HCT116 (cell line): Measurements from ENCODE around the gene EMP2. TPM values are rescaled to one million over a fixed set of nuclear protein-coding genes. Genes with fewer than 3 reads are reported as not detected.

Experiments
- ATAC-seq: fragments of 200-7000 bp; cut with Tn5 transposase; 2 replicates; pipeline ENCODE4 v1.9.1; 2020; ENCODE audit warnings: mild to moderate bottlenecking, moderate library complexity
- BruUV-seq: library from RNA; stranded (reverse); fragments of 400-500 nt; replicated peaks from 2 replicates; lab custom pipeline; 2021; lab: Mats Ljungman, UMichigan
- CTCF ChIA-PET: fragments of 300-600 bp; sonication (Branson Sonifier 250); formaldehyde crosslinking; loops from one replicate; lab custom pipeline; 2021; ENCODE audit warnings: antibody characterized with exemption; lab: Charles Lee
- POLR2A ChIA-PET: fragments of 300-600, 350-600 bp; sonication (Branson Sonifier 250); formaldehyde crosslinking; loops from one replicate; lab custom pipeline; 2021; ENCODE audit warnings: antibody characterized with exemption; lab: Charles Lee
- RAD21 ChIA-PET, 2 experiments: fragments of 300-600 bp; sonication (Branson Sonifier 250); formaldehyde crosslinking; loops; one replicate each; lab custom pipeline; 2023; ENCODE audit warnings: low total read pairs in 2 of 2; ENCODE audit not compliant: uncharacterized antibody in 2 of 2, unreplicated experiment in 2 of 2, low non-redundant PET in 1 of 2; lab: Charles Lee
- DNase-seq: peaks from one replicate; pipeline ENCODE4 v3.0.0-alpha.2; 2010; ENCODE audit warnings: low read depth, low spot score
- H2AFZ ChIP-seq: fragments of 200-600 bp; shearing (Covaris generic), sonication (generic); 2 replicates; pipeline ENCODE4 v1.6.1; 2017; ENCODE audit warnings: low read depth, mixed run types, mixed read lengths, antibody characterized with exemption, low read length; ENCODE audit not compliant: poor library complexity, severe bottlenecking
- H3K27ac ChIP-seq: 2 replicates; pipeline ENCODE4 v1.5.1; 2012; ENCODE audit warnings: low read depth, low read length
- H3K27me3 ChIP-seq: fragments of 200-600 bp; sonication (generic); 2 replicates; pipeline ENCODE4 v1.6.1; 2016; ENCODE audit warnings: mixed run types, low read length, mixed read lengths; ENCODE audit not compliant: insufficient read depth
- H3K36me3 ChIP-seq, 2 experiments: fragments of 200-500 bp in 1 of 2; fragments of 200-600 bp in 1 of 2; sonication (Bioruptor generic) in 1 of 2; sonication (generic) in 1 of 2; 2 replicates each; pipeline versions ENCODE4 v1.5.1 to v1.6.1; 2014 to 2016; ENCODE audit warnings: low read length in 2 of 2, inconsistent platforms in 1 of 2, mixed read lengths in 1 of 2, mixed run types in 1 of 2; ENCODE audit not compliant: insufficient read depth in 2 of 2, control insufficient read depth in 1 of 2
- H3K4me1 ChIP-seq, 2 experiments: fragments of 200-600 bp in 1 of 2; sonication (generic) in 1 of 2; 2 replicates each; pipeline versions ENCODE4 v1.5.1 to v1.6.1; 2012 to 2017; ENCODE audit warnings: low read length in 2 of 2, inconsistent platforms in 1 of 2, mild to moderate bottlenecking in 1 of 2, mixed read lengths in 1 of 2, mixed run types in 1 of 2, moderate library complexity in 1 of 2; ENCODE audit not compliant: insufficient read depth in 2 of 2, control insufficient read depth in 1 of 2
- H3K4me2 ChIP-seq: fragments of 200-600 bp; sonication (generic); 2 replicates; pipeline ENCODE4 v1.6.1; 2017; ENCODE audit warnings: mixed run types, low read length, mixed read lengths
- H3K4me3 ChIP-seq, 2 experiments: fragments of 200-600 bp in 1 of 2; sonication (generic) in 1 of 2; replicated peaks in 1 of 2; 2 replicates each; pipeline ENCODE4 v1.5.1; 2011 to 2016; ENCODE audit warnings: low read length in 2 of 2, control low read depth in 1 of 2, low read depth in 1 of 2, mild to moderate bottlenecking in 1 of 2, mixed read lengths in 1 of 2, mixed run types in 1 of 2
- H3K79me2 ChIP-seq: fragments of 200-600 bp; sonication (generic); 2 replicates; pipeline ENCODE4 v1.6.1; 2017; ENCODE audit warnings: mild to moderate bottlenecking, mixed run types, low read length, moderate library complexity, mixed read lengths; ENCODE audit not compliant: insufficient read depth
- H3K9ac ChIP-seq: fragments of 200-600 bp; sonication (generic); 2 replicates; pipeline ENCODE4 v1.6.1; 2016; ENCODE audit warnings: low read length, mixed read lengths
- H3K9me2 ChIP-seq: fragments of 200-600 bp; sonication (generic), shearing (Covaris generic); 2 replicates; pipeline ENCODE4 v1.6.1; 2017; ENCODE audit warnings: mixed run types, mild to moderate bottlenecking, moderate library complexity; ENCODE audit not compliant: insufficient read depth
- H3K9me3 ChIP-seq, 2 experiments: fragments of 200-500 bp in 1 of 2; fragments of 200-600 bp in 1 of 2; sonication (Bioruptor generic) in 1 of 2; sonication (generic) in 1 of 2; 2 replicates each; pipeline ENCODE4 v1.6.1; 2014 to 2017; ENCODE audit warnings: low read length in 2 of 2, mixed read lengths in 2 of 2, inconsistent platforms in 1 of 2, low read depth in 1 of 2, mild to moderate bottlenecking in 1 of 2, mixed run types in 1 of 2, moderate library complexity in 1 of 2; ENCODE audit not compliant: control insufficient read depth in 1 of 2, insufficient read depth in 1 of 2
- H4K20me1 ChIP-seq: fragments of 200-600 bp; sonication (generic), shearing (Covaris generic); 2 replicates; pipeline ENCODE4 v1.6.1; 2017; ENCODE audit warnings: mixed run types, mild to moderate bottlenecking, moderate library complexity; ENCODE audit not compliant: insufficient read depth
- EGR1 ChIP-seq: IDR thresholded peaks from 2 replicates; pipeline ENCODE4 v1.6.1; 2012; ENCODE audit warnings: low read depth
- EZH2phosphoT487 ChIP-seq: fragments of 200-600 bp; IDR thresholded peaks from 2 replicates; pipeline ENCODE4 v1.6.1; 2018; ENCODE audit warnings: antibody characterized with exemption, borderline replicate concordance
- FOSL1 ChIP-seq: IDR thresholded peaks from 2 replicates; pipeline ENCODE4 v1.6.1; 2012; ENCODE audit warnings: low read depth
- POLR2A ChIP-seq: IDR thresholded peaks from 2 replicates; pipeline ENCODE4 v1.7.0; 2011; ENCODE audit warnings: borderline replicate concordance; ENCODE audit not compliant: insufficient read depth, insufficient read length; ENCODE audit errors: extremely low read depth
- POLR2AphosphoS5 ChIP-seq: IDR thresholded peaks from 2 replicates; pipeline ENCODE4 v1.6.1; 2011; ENCODE audit warnings: mild to moderate bottlenecking, low read depth, low read length, moderate library complexity
- SP1 ChIP-seq: IDR thresholded peaks from 2 replicates; pipeline ENCODE4 v1.6.1; 2012; ENCODE audit warnings: low read depth
- TCF7L2 ChIP-seq: IDR thresholded peaks from 2 replicates; pipeline ENCODE4 v1.7.0; 2011; ENCODE audit warnings: borderline replicate concordance, inconsistent platforms; ENCODE audit not compliant: insufficient read depth, insufficient read length; ENCODE audit errors: extremely low read depth
- YY1 ChIP-seq: IDR thresholded peaks from 2 replicates; pipeline ENCODE4 v1.6.1; 2011; ENCODE audit warnings: low read length, low read depth, moderate library complexity, mild to moderate bottlenecking; ENCODE audit not compliant: insufficient replicate concordance; ENCODE audit errors: extremely low read depth
- intact Hi-C: fragments of 100-400 bp; cut with micrococcal nuclease; formaldehyde crosslinking; loops from 2 replicates; pipeline ENCODE4 v1.10.0; 2022
- total RNA-seq: library from RNA; stranded (reverse); gene quantifications from one replicate; pipeline ENCODE4 v1.2.1, GENCODE V29; 2021; ENCODE audit not compliant: unreplicated experiment
- TF ChIP-seq, protein P1 (sequence below): IDR thresholded peaks from 2 replicates; pipeline ENCODE4 v1.6.1; 2011; ENCODE audit warnings: mild to moderate bottlenecking, low read length, moderate library complexity; ENCODE audit not compliant: insufficient replicate concordance; ENCODE audit errors: extremely low read depth

Gene EMP2
- total RNA-seq, 1 experiment from 2014 or later, result 32.6 TPM

DNA sequence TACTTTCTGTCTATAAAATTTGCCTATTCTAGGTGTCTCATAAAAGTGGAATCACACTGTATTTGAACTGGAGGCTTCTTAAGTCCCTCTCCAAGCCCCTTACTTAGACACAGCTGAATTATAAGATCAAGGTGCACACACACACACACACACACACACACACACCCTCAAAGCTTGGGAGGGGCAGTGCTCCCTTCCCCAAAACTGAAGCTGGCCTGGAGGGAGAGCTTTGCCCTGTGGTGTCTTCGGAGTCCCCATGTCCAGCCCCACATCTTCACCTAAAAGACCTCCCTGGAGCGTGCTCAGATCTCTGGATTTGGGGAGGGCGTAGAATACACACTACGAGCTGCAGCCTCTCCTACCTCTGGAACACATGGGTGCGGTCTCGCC is 828 bp downstream of the EMP2 start:
- ChIA-PET CTCF (interaction anchor here (1.0 to 1.7 kb wide), 2 partner anchors 14 to 339 kb away, joined by 4 to 7 read pairs; no protein-coding TSS in a partner anchor), POLR2A (no interaction called here), RAD21 (no interaction called here)
- TF ChIP-seq YY1, result no peak
- TF ChIP-seq POLR2AphosphoS5, result no peak
- no peak for TF ChIP-seq EGR1
- TF ChIP-seq EZH2phosphoT487, result no peak
- TF ChIP-seq FOSL1, result no peak
- TF ChIP-seq POLR2A, result no peak
- DNase-seq (no peak), ATAC-seq (peak; percentile 5; the same call in 1 of the 2 replicates)
- TSS peak; percentile 52 for BruUV-seq
- Histone ChIP-seq H3K27ac (peak overlapping the region; percentile 88; the same call in 1 of the 2 replicates), H3K4me1 (peaks cover 38 to 47% of the 10 kb centered on the region in 2 experiments), H3K9me2 (no peaks in the 10 kb centered on the region), H3K9me3 (no peaks in the 10 kb centered on the region), H3K4me2 (peak overlapping the region; percentile 99), H3K79me2 (peaks cover 16% of the 10 kb centered on the region), H2AFZ (no peak overlapping the region), H3K27me3 (no peaks in the 10 kb centered on the region), H4K20me1 (no peaks in the 10 kb centered on the region), H3K4me3 (peak overlapping the region; percentile 68 to 83), H3K9ac (peak overlapping the region; percentile 84), H3K36me3 (no peaks in the 10 kb centered on the region)
- intact Hi-C loops, result no loop called here

DNA sequence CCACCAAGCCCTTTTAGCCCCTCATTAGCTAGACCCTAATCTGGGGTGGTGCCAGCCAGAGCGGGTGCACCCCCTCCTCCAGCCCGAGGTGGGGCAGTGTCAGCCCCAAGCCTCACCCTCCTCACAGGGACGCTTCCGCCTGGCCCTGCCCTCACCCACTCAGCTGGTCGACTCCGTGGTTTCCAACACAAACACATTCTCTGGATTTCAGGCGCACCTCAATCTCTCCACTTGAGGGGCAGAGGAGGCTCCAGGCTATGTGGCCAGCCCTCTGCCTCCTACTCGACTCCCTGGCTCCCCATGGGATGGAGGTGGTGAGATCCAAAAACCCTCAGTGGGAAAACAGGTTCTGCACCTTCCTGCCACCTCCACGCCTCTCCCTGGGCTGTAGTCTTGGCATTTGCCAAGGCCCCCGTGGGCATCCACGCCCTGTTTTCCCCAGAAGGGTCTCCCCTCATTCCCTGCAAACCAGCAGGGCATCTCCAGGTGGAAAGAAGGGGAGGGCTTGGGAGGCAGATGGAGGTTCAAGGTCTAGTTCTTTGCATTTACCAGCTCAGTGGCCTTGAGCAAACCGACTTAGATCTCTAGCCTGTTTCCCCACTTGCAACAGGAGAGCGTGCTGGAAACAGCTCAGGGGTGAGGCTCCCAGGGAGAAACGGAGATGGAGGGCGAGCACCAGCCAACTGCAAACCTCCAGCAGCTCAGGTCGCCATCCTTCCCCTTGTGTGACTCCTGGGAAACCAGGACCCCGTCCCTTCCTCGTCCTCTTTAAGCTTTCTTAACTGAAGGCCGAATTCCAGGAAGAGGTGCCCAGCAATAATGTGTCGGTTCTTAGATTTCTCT is 1.7 kb downstream of the EMP2 start:
- Histone ChIP-seq H3K36me3 (no peaks in the 10 kb centered on the region), H3K4me3 (no peak overlapping the region), H3K9me3 (no peaks in the 10 kb centered on the region)
- ATAC-seq, result no peak
- TF ChIP-seq, protein P1, sequence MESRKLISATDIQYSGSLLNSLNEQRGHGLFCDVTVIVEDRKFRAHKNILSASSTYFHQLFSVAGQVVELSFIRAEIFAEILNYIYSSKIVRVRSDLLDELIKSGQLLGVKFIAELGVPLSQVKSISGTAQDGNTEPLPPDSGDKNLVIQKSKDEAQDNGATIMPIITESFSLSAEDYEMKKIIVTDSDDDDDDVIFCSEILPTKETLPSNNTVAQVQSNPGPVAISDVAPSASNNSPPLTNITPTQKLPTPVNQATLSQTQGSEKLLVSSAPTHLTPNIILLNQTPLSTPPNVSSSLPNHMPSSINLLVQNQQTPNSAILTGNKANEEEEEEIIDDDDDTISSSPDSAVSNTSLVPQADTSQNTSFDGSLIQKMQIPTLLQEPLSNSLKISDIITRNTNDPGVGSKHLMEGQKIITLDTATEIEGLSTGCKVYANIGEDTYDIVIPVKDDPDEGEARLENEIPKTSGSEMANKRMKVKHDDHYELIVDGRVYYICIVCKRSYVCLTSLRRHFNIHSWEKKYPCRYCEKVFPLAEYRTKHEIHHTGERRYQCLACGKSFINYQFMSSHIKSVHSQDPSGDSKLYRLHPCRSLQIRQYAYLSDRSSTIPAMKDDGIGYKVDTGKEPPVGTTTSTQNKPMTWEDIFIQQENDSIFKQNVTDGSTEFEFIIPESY, result no peak
- TF ChIP-seq TCF7L2 (no peak), SP1 (no peak)
- TF ChIP-seq, all 23 proteins: peak for 0
- ChIA-PET RAD21 (no interaction called here), POLR2A (no interaction called here), CTCF (no interaction called here)
- no peak for DNase-seq
- H3K9me2 ChIP-seq, result no peaks in the 10 kb centered on the region
- H3K4me2 ChIP-seq, result peak overlapping the region; percentile 99
- intact Hi-C loops, result no loop called here
- H4K20me1 ChIP-seq, result no peaks in the 10 kb centered on the region
- H3K79me2 ChIP-seq, result peaks cover 18% of the 10 kb centered on the region
- no peak overlapping the region for H2AFZ ChIP-seq
- peaks cover 38 to 47% of the 10 kb centered on the region in 2 experiments for H3K4me1 ChIP-seq
- no TSS peak for BruUV-seq
- H3K27me3 ChIP-seq, result no peaks in the 10 kb centered on the region
- H3K27ac ChIP-seq, result no peak overlapping the region
- peak overlapping the region; percentile 84 for H3K9ac ChIP-seq
